Activated CD4-positive, alpha-beta T cell treated with anti-CD3 and anti-CD28 coated beads for 24 hours (primary cell): Measurements from ENCODE around the gene MSH3.

ENCODE experiments used
- DNase-seq, 2 donors: peaks; one replicate each; pipeline ENCODE4 v3.0.0-alpha.2; 2020; ENCODE audit warnings: low read depth in 2 of 2

Gene MSH3

GRCh38 chr5:80654391-80655230 is at the start of gene MSH3, which contains the start of gene DHFR:
Gene MSH3 (plus strand): TSS chr5:80654652. CDS start chr5:80654728, 76 bp downstream.
Gene DHFR (minus strand): TSS chr5:80654983. CDS start chr5:80654489, 494 bp downstream.
- DNase-seq, result peak; percentile 82 to 90

GRCh38 chr5:80607343-80607742 is 47.1 kb upstream of the MSH3 start:
- no peak for DNase-seq

- DNase-seq, result no peak
Measured at GRCh38 chr5:80607832-80608231, 46.6 kb upstream of the MSH3 start.

- DNase-seq, result no peak
Measured at GRCh38 chr5:80608731-80609130, 45.7 kb upstream of the MSH3 start.

- no peak for DNase-seq
Measured at GRCh38 chr5:80609692-80610091, 44.8 kb upstream of the MSH3 start.

- no peak for DNase-seq
Measured at GRCh38 chr5:80615266-80615914, 39.1 kb upstream of the MSH3 start.

- no peak for DNase-seq
Measured at GRCh38 chr5:80618438-80618837, 36.0 kb upstream of the MSH3 start.

GRCh38 chr5:80619086-80619485 is 35.4 kb upstream of the MSH3 start:
- no peak for DNase-seq

- no peak for DNase-seq
Measured at GRCh38 chr5:80620211-80620610, 34.2 kb upstream of the MSH3 start.

- DNase-seq, result no peak
Measured at GRCh38 chr5:80622756-80623155, 31.7 kb upstream of the MSH3 start.

GRCh38 chr5:80623999-80624398 is 30.5 kb upstream of the MSH3 start:
- DNase-seq, result no peak

- no peak for DNase-seq
Measured at GRCh38 chr5:80625230-80625629, 29.2 kb upstream of the MSH3 start.

- DNase-seq, result no peak
Measured at GRCh38 chr5:80629281-80629680, 25.2 kb upstream of the MSH3 start.

GRCh38 chr5:80631278-80632259 is 22.9 kb upstream of the MSH3 start:
- no peak for DNase-seq

- DNase-seq, result no peak
Measured at GRCh38 chr5:80632700-80633099, 21.8 kb upstream of the MSH3 start.

- DNase-seq, result no peak
Measured at GRCh38 chr5:80634193-80634592, 20.3 kb upstream of the MSH3 start.

GRCh38 chr5:80641353-80641752 is 13.1 kb upstream of the MSH3 start:
- no peak for DNase-seq

GRCh38 chr5:80644900-80645299 is 9.6 kb upstream of the MSH3 start:
- DNase-seq, result no peak

GRCh38 chr5:80646926-80647325 is 7.5 kb upstream of the MSH3 start:
- DNase-seq, result no peak

- no peak for DNase-seq
Measured at GRCh38 chr5:80653502-80653901, 950 bp upstream of the MSH3 start.

GRCh38 chr5:80654054-80654390 is 430 bp upstream of the MSH3 start:
- peak; percentile 2 to 14 for DNase-seq

- DNase-seq, result no peak
Measured at GRCh38 chr5:80655231-80655774, 851 bp downstream of the MSH3 start.
